ENCODE results near the gene USP24. TPM values are rescaled to one million over a fixed set of nuclear protein-coding genes. Genes with fewer than 3 reads are reported as not detected.

The USP24 gene
- total RNA-seq, 1 donor from 2014 or later: 58.6 TPM

- DNase-seq: no peak
These were observed 148.0 kb downstream of the USP24 start for GRCh38 chr1:55067022-55067778.

- no peak for DNase-seq
These were observed 149.5 kb downstream of the USP24 start for GRCh38 chr1:55065648-55066047.

- no peak for DNase-seq
These were observed 150.3 kb downstream of the USP24 start for GRCh38 chr1:55064861-55065263.

GRCh38 chr1:55064071-55064581, 151.0 kb downstream of the USP24 start:
- no peak for DNase-seq

GRCh38 chr1:55063577-55063942, 151.6 kb downstream of the USP24 start:
- no peak for DNase-seq

GRCh38 chr1:55062801-55063576, 152.2 kb downstream of the USP24 start:
- DNase-seq: no peak

GRCh38 chr1:55061706-55062321, 153.3 kb downstream of the USP24 start:
- DNase-seq: no peak

GRCh38 chr1:55061000-55061705, 154.0 kb downstream of the USP24 start:
- no peak for DNase-seq

GRCh38 chr1:55060133-55060999, 154.8 kb downstream of the USP24 start:
- no peak for DNase-seq

- no peak for DNase-seq
These were observed 155.6 kb downstream of the USP24 start for GRCh38 chr1:55059302-55060132.

- DNase-seq: no peak
These were observed 157.2 kb downstream of the USP24 start for GRCh38 chr1:55057956-55058298.

- no peak for DNase-seq
These were observed 157.8 kb downstream of the USP24 start for GRCh38 chr1:55057270-55057955.

- no peak for DNase-seq
These were observed 158.6 kb downstream of the USP24 start for GRCh38 chr1:55056632-55056992.

GRCh38 chr1:55055951-55056631, 159.1 kb downstream of the USP24 start:
- DNase-seq: no peak

- DNase-seq: no peak
These were observed 159.9 kb downstream of the USP24 start for GRCh38 chr1:55055084-55055882.

- DNase-seq: no peak
These were observed 160.8 kb downstream of the USP24 start for GRCh38 chr1:55054396-55054795.

- DNase-seq: no peak
These were observed 161.8 kb downstream of the USP24 start for GRCh38 chr1:55053265-55053954.
